22Rv1 (cell line): ENCODE data around the gene CACNA1C.

ENCODE experiments used
- ZFX ChIP-seq: fragments of 450-650 bp; IDR thresholded peaks from 2 replicates; pipeline ENCODE4 v1.6.1; 2017; ENCODE audit warnings: antibody characterized with exemption, borderline replicate concordance
- TF ChIP-seq, protein P1 (sequence below): fragments of 450-650 bp; IDR thresholded peaks from 2 replicates; pipeline ENCODE4 v1.5.1; 2017; ENCODE audit warnings: mild to moderate bottlenecking

DNA sequence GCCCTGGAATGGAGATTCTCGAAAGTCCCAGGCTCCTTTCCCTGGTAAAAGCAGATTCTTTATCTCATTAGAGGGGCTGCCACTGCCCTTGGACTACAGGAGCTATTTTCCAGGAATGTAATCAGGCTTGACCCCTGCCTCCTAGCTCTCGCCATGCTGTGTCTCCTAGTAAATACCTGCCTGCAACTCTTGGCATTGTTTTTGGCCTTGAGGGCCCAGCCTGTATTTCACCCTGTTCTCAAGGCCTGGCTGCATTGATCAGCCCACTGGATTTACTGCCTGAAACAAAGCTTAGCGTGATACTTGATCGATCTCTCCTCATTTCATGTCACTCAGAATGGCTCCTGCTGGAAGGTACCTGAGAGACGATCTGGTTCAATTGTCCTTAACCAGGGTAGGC is 273.7 kb downstream of the CACNA1C start:
- no peak for TF ChIP-seq ZFX
- TF ChIP-seq, protein P1, sequence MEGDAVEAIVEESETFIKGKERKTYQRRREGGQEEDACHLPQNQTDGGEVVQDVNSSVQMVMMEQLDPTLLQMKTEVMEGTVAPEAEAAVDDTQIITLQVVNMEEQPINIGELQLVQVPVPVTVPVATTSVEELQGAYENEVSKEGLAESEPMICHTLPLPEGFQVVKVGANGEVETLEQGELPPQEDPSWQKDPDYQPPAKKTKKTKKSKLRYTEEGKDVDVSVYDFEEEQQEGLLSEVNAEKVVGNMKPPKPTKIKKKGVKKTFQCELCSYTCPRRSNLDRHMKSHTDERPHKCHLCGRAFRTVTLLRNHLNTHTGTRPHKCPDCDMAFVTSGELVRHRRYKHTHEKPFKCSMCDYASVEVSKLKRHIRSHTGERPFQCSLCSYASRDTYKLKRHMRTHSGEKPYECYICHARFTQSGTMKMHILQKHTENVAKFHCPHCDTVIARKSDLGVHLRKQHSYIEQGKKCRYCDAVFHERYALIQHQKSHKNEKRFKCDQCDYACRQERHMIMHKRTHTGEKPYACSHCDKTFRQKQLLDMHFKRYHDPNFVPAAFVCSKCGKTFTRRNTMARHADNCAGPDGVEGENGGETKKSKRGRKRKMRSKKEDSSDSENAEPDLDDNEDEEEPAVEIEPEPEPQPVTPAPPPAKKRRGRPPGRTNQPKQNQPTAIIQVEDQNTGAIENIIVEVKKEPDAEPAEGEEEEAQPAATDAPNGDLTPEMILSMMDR = no peak
